ENCODE measurements around the gene TFR2.

The TFR2 gene

GRCh38 chr7:100590077-100590737 lies 51.1 kb downstream of the TFR2 start:
- H2AFZ ChIP-seq (ENCODE audit: low read length), result no peak overlapping the region
- TF ChIP-seq CTCF (conservative IDR thresholded peaks at IDR 0.05; ENCODE audit: low read length), result no peak
- no peak for TF ChIP-seq EZH2phosphoT487 (IDR thresholded peaks at IDR 0.05; ENCODE audit: borderline replicate concordance)
- no peak overlapping the region for H3K4me2 ChIP-seq (ENCODE audit: low read depth, low read length, poor library complexity, severe bottlenecking)
- no peaks in the 10 kb centered on the region for H3K9me2 ChIP-seq (replicated peaks; ENCODE audit: low read depth, low read length)
- H4K20me1 ChIP-seq (ENCODE audit: insufficient read depth, low read length, poor library complexity, severe bottlenecking), result peaks cover 7% of the 10 kb centered on the region
- no peaks in the 10 kb centered on the region for H3K36me3 ChIP-seq (ENCODE audit: insufficient read depth, low read length)
- no peak overlapping the region for H3K4me3 ChIP-seq (ENCODE audit: low read length, poor library complexity, severe bottlenecking)
- peaks cover 7% of the 10 kb centered on the region for H3K79me2 ChIP-seq (ENCODE audit: insufficient read depth, low read length)
- H3K9ac ChIP-seq (ENCODE audit: low read depth, low read length, poor library complexity, severe bottlenecking), result no peak overlapping the region
- peaks cover 3% of the 10 kb centered on the region for H3K4me1 ChIP-seq (ENCODE audit: insufficient read depth, low read length, poor library complexity, severe bottlenecking)
- no peaks in the 10 kb centered on the region for H3K27me3 ChIP-seq (ENCODE audit: insufficient read depth, low read length, poor library complexity, severe bottlenecking)
- H3F3A ChIP-seq (ENCODE audit: low read depth), result no peaks in the 10 kb centered on the region
- no peaks in the 10 kb centered on the region for H3K9me3 ChIP-seq (ENCODE audit: insufficient read depth, low read depth, low read length)

GRCh38 chr7:100589341-100589947 lies 51.9 kb downstream of the TFR2 start:
- no peak overlapping the region for H3K4me2 ChIP-seq (ENCODE audit: low read depth, low read length, poor library complexity, severe bottlenecking)
- H3K9ac ChIP-seq (ENCODE audit: low read depth, low read length, poor library complexity, severe bottlenecking), result no peak overlapping the region
- H3K4me3 ChIP-seq (ENCODE audit: low read length, poor library complexity, severe bottlenecking), result no peak overlapping the region

GRCh38 chr7:100588438-100588837 lies 52.9 kb downstream of the TFR2 start:
- H4K20me1 ChIP-seq (ENCODE audit: insufficient read depth, low read length, poor library complexity, severe bottlenecking), result peaks cover 19% of the 10 kb centered on the region
- H3K4me2 ChIP-seq (ENCODE audit: low read depth, low read length, poor library complexity, severe bottlenecking), result no peak overlapping the region
- H3K36me3 ChIP-seq (ENCODE audit: insufficient read depth, low read length), result no peaks in the 10 kb centered on the region
- H3K79me2 ChIP-seq (ENCODE audit: insufficient read depth, low read length), result peaks cover 22% of the 10 kb centered on the region
- H2AFZ ChIP-seq (ENCODE audit: low read length), result no peak overlapping the region
- peaks cover 5% of the 10 kb centered on the region for H3K4me1 ChIP-seq (ENCODE audit: insufficient read depth, low read length, poor library complexity, severe bottlenecking)
- no peak overlapping the region for H3K4me3 ChIP-seq (ENCODE audit: low read length, poor library complexity, severe bottlenecking)
- no peaks in the 10 kb centered on the region for H3K9me2 ChIP-seq (replicated peaks; ENCODE audit: low read depth, low read length)
- H3K9me3 ChIP-seq (ENCODE audit: insufficient read depth, low read depth, low read length), result no peaks in the 10 kb centered on the region
- H3K27me3 ChIP-seq (ENCODE audit: insufficient read depth, low read length, poor library complexity, severe bottlenecking), result no peaks in the 10 kb centered on the region
- TF ChIP-seq EZH2phosphoT487 (IDR thresholded peaks at IDR 0.05; ENCODE audit: borderline replicate concordance) (no peak), CTCF (conservative IDR thresholded peaks at IDR 0.05; ENCODE audit: low read length) (peak; percentile 64)
- H3F3A ChIP-seq (ENCODE audit: low read depth), result peaks cover 2% of the 10 kb centered on the region; the same call in 1 of the 2 replicates
- H3K9ac ChIP-seq (ENCODE audit: low read depth, low read length, poor library complexity, severe bottlenecking), result no peak overlapping the region

More at GRCh38 chr7:100589341-100589947, 51.9 kb downstream of the TFR2 start:
- no peaks in the 10 kb centered on the region for H3K9me2 ChIP-seq (replicated peaks; ENCODE audit: low read depth, low read length)
- H3K79me2 ChIP-seq (ENCODE audit: insufficient read depth, low read length), result peaks cover 15% of the 10 kb centered on the region
- TF ChIP-seq EZH2phosphoT487 (IDR thresholded peaks at IDR 0.05; ENCODE audit: borderline replicate concordance) (no peak), CTCF (conservative IDR thresholded peaks at IDR 0.05; ENCODE audit: low read length) (no peak)
- H3K36me3 ChIP-seq (ENCODE audit: insufficient read depth, low read length), result no peaks in the 10 kb centered on the region
- no peaks in the 10 kb centered on the region for H3F3A ChIP-seq (ENCODE audit: low read depth)
- no peaks in the 10 kb centered on the region for H3K9me3 ChIP-seq (ENCODE audit: insufficient read depth, low read depth, low read length)
- H3K27me3 ChIP-seq (ENCODE audit: insufficient read depth, low read length, poor library complexity, severe bottlenecking), result no peaks in the 10 kb centered on the region
- H4K20me1 ChIP-seq (ENCODE audit: insufficient read depth, low read length, poor library complexity, severe bottlenecking), result peaks cover 14% of the 10 kb centered on the region
- H2AFZ ChIP-seq (ENCODE audit: low read length), result no peak overlapping the region
- H3K4me1 ChIP-seq (ENCODE audit: insufficient read depth, low read length, poor library complexity, severe bottlenecking), result peaks cover 3% of the 10 kb centered on the region
